ENCODE data around the gene ZBTB21.
"Not testable (repeated sequence)": the region's sequence is repeated elsewhere in the genome, so short reads cannot be mapped to it uniquely, and the experiment has no call there.

ZBTB21 gene

GRCh38 chr21:41966872-41967621, 43.1 kb downstream of the ZBTB21 start:
- DNase-seq (ENCODE audit: low spot score) = no peak

GRCh38 chr21:41966041-41966833, 43.9 kb downstream of the ZBTB21 start:
- DNase-seq (ENCODE audit: low spot score) = no peak

- no peak for DNase-seq (ENCODE audit: low spot score)
These were observed 44.6 kb downstream of the ZBTB21 start for GRCh38 chr21:41965461-41966013.

GRCh38 chr21:41965045-41965444, 45.1 kb downstream of the ZBTB21 start:
- no peak for DNase-seq (ENCODE audit: low spot score)

GRCh38 chr21:41964171-41964570, 46.0 kb downstream of the ZBTB21 start:
- DNase-seq (ENCODE audit: low spot score) = no peak

- no peak for DNase-seq (ENCODE audit: low spot score)
These were observed 47.7 kb downstream of the ZBTB21 start for GRCh38 chr21:41962425-41962966.

- no peak for DNase-seq (ENCODE audit: low spot score)
These were observed 48.4 kb downstream of the ZBTB21 start for GRCh38 chr21:41961753-41962152.

GRCh38 chr21:41961282-41961701, 48.9 kb downstream of the ZBTB21 start:
- DNase-seq (ENCODE audit: low spot score) = no peak

GRCh38 chr21:41960386-41960785, 49.8 kb downstream of the ZBTB21 start:
- DNase-seq (ENCODE audit: low spot score) = no peak

- not testable (repeated sequence) for DNase-seq (ENCODE audit: low spot score)
These were observed 50.5 kb downstream of the ZBTB21 start for GRCh38 chr21:41959697-41960096.

- no peak for DNase-seq (ENCODE audit: low spot score)
These were observed 51.1 kb downstream of the ZBTB21 start for GRCh38 chr21:41958886-41959563.

- no peak for DNase-seq (ENCODE audit: low spot score)
These were observed 52.0 kb downstream of the ZBTB21 start for GRCh38 chr21:41957991-41958766.

- DNase-seq (ENCODE audit: low spot score) = no peak
These were observed 53.0 kb downstream of the ZBTB21 start for GRCh38 chr21:41956926-41957729.

GRCh38 chr21:41955516-41955915, 54.6 kb downstream of the ZBTB21 start:
- DNase-seq (ENCODE audit: low spot score) = no peak

GRCh38 chr21:41954654-41955499, 55.3 kb downstream of the ZBTB21 start:
- DNase-seq (ENCODE audit: low spot score) = no peak

- DNase-seq (ENCODE audit: low spot score) = peak; percentile 3
These were observed 56.1 kb downstream of the ZBTB21 start, which contains the start of gene C2CD2 for GRCh38 chr21:41953831-41954653. Gene C2CD2, minus strand, starts transcription at chr21:41954018. Its CDS starts 370 bp downstream, at chr21:41953648.

GRCh38 chr21:41953249-41953830, 56.8 kb downstream of the ZBTB21 start:
- no peak for DNase-seq (ENCODE audit: low spot score)

All from activated CD4-positive, alpha-beta T cell treated with anti-CD3 and anti-CD28 coated beads, Interleukin-2, Interleukin-4, amounts not matched to agents 100 ng/mL and 50 ng/mL, durations not matched to agents 16 hours and 8 hours (primary cell).